Measurements from ENCODE around the gene ZNF835.
"Not testable (repeated sequence)": the region's sequence is repeated elsewhere in the genome, so short reads cannot be mapped to it uniquely, and the experiment has no call there.

The ZNF835 gene

GRCh38 chr19:56687031-56687430 is 15.5 kb upstream of the ZNF835 start:
- H3K27me3 ChIP-seq (ENCODE audit: insufficient read depth, low read depth, severe bottlenecking): no peaks in the 10 kb centered on the region
- TF ChIP-seq, protein P1, sequence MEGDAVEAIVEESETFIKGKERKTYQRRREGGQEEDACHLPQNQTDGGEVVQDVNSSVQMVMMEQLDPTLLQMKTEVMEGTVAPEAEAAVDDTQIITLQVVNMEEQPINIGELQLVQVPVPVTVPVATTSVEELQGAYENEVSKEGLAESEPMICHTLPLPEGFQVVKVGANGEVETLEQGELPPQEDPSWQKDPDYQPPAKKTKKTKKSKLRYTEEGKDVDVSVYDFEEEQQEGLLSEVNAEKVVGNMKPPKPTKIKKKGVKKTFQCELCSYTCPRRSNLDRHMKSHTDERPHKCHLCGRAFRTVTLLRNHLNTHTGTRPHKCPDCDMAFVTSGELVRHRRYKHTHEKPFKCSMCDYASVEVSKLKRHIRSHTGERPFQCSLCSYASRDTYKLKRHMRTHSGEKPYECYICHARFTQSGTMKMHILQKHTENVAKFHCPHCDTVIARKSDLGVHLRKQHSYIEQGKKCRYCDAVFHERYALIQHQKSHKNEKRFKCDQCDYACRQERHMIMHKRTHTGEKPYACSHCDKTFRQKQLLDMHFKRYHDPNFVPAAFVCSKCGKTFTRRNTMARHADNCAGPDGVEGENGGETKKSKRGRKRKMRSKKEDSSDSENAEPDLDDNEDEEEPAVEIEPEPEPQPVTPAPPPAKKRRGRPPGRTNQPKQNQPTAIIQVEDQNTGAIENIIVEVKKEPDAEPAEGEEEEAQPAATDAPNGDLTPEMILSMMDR (IDR thresholded peaks at IDR 0.05; ENCODE audit: low read depth, low read length): no peak
- DNase-seq: no peak
- H3K4me3 ChIP-seq (ENCODE audit: low read depth, low read length): no peak overlapping the region
- H3K9me3 ChIP-seq (ENCODE audit: severe bottlenecking): no peaks in the 10 kb centered on the region
- no peaks in the 10 kb centered on the region for H3K36me3 ChIP-seq
- no peak overlapping the region for H3K27ac ChIP-seq

- no peak overlapping the region for H3K4me3 ChIP-seq (ENCODE audit: low read depth, low read length)
- TF ChIP-seq, protein P1 (IDR thresholded peaks at IDR 0.05; ENCODE audit: low read depth, low read length): no peak
- H3K27ac ChIP-seq: no peak overlapping the region
- H3K36me3 ChIP-seq: no peaks in the 10 kb centered on the region
- no peak for DNase-seq
- H3K9me3 ChIP-seq (ENCODE audit: severe bottlenecking): no peaks in the 10 kb centered on the region
- H3K27me3 ChIP-seq (ENCODE audit: insufficient read depth, low read depth, severe bottlenecking): peaks cover 7% of the 10 kb centered on the region
Observed at GRCh38 chr19:56683116-56683515, 11.6 kb upstream of the ZNF835 start.

DNA sequence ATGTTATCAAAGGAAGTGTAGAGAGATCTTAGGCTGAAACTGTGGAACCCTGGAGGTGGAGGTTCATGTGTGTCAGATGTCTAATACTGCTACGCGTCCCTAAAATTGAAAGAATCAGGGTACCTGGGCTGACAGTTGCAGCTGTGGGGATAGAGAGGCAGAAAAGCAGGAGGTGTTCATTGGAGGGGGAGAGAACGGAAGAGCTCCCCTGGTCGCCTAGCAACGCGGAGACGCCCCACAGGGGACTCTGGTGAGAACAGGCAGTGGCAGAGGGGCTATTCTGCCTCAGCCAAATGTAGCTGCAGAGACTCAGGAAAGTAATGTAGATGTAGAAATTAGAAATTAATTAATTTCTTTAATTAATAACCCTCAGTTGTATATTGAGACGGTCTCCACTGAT is 10.1 kb upstream of the ZNF835 start:
- TF ChIP-seq, protein P1 (IDR thresholded peaks at IDR 0.05; ENCODE audit: low read depth, low read length): no peak
- no peaks in the 10 kb centered on the region for H3K9me3 ChIP-seq (ENCODE audit: severe bottlenecking)
- no peak overlapping the region for H3K27ac ChIP-seq
- H3K36me3 ChIP-seq: no peaks in the 10 kb centered on the region
- H3K4me3 ChIP-seq (ENCODE audit: low read depth, low read length): no peak overlapping the region
- peaks cover 21% of the 10 kb centered on the region for H3K27me3 ChIP-seq (ENCODE audit: insufficient read depth, low read depth, severe bottlenecking)
- no peak for DNase-seq

GRCh38 chr19:56678205-56678604 is 6.6 kb upstream of the ZNF835 start:
- DNase-seq: peak; percentile 18
- no peaks in the 10 kb centered on the region for H3K36me3 ChIP-seq
- no peak overlapping the region for H3K27ac ChIP-seq
- TF ChIP-seq, protein P1 (IDR thresholded peaks at IDR 0.05; ENCODE audit: low read depth, low read length): no peak
- peaks cover 2% of the 10 kb centered on the region for H3K9me3 ChIP-seq (ENCODE audit: severe bottlenecking)
- H3K4me3 ChIP-seq (ENCODE audit: low read depth, low read length): no peak overlapping the region
- peaks cover 39% of the 10 kb centered on the region for H3K27me3 ChIP-seq (ENCODE audit: insufficient read depth, low read depth, severe bottlenecking)

GRCh38 chr19:56672610-56673009 is 1.1 kb upstream of the ZNF835 start:
- H3K36me3 ChIP-seq; H3K4me3 ChIP-seq (ENCODE audit: low read depth, low read length); DNase-seq; H3K27ac ChIP-seq; H3K9me3 ChIP-seq (ENCODE audit: severe bottlenecking): not testable (repeated sequence)
- peaks cover 26% of the 10 kb centered on the region for H3K27me3 ChIP-seq (ENCODE audit: insufficient read depth, low read depth, severe bottlenecking)

DNA sequence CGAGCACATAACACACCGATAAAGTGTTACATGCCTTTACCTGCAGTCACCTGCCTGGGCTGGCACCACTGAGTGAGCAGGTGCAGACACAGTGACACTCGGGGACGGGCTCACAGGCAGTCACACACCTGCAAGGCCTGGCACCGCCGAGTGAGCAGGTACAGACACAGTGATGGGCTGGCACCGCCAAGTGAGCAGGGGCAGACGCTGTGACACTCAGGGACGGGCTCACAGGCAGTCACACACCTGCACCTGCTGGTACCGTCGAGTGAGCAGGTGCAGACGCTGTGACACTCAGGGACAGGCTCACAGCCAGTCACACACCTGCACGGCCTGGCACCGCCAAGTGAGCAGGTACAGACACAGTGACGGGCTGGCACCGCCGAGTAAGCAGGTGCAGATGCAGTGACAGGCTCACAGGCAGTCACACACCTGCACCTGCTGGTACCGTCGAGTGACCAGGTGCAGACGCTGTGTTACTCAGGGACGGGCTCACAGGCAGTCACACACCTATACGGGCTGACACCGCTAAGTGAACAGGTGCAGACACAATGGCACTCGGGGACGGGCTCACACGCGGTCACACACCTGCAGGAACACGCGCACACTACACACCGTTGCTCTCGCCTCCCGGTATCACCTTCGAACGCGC is 470 bp downstream of the ZNF835 start:
- H3K4me3 ChIP-seq (ENCODE audit: low read depth, low read length): peak overlapping the region; percentile 72
- DNase-seq: no peak
- TF ChIP-seq, protein P1 (IDR thresholded peaks at IDR 0.05; ENCODE audit: low read depth, low read length): no peak
- peaks cover 16% of the 10 kb centered on the region for H3K27me3 ChIP-seq (ENCODE audit: insufficient read depth, low read depth, severe bottlenecking)
- no peaks in the 10 kb centered on the region for H3K36me3 ChIP-seq
- peaks cover 2% of the 10 kb centered on the region for H3K9me3 ChIP-seq (ENCODE audit: severe bottlenecking)
- H3K27ac ChIP-seq: peak overlapping the region; percentile 65
